Measurements from ENCODE around the gene KSR1. TPM values are rescaled to one million over a fixed set of nuclear protein-coding genes. Genes with fewer than 3 reads are reported as not detected.
A peak's percentile ranks its signal among the peaks of the same experiment; 100 is the strongest.

KSR1 gene
- total and polyA plus RNA-seq, 9 of the 15 experiments (the other 6 are each of a cell fraction or from before 2014, with no cell fraction given) = 1.4 to 51.7 (median 18.4) TPM

- peak overlapping the region; percentile 41 for H3K4me2 ChIP-seq (ENCODE audit: insufficient read depth, low read length)
- DNase-seq (ENCODE audit: extremely low read depth in 1 of 4, low spot score in 3 of 4) (peak in 1 of 4 experiments; percentile 41), ATAC-seq (no peak), FAIRE-seq (peak; percentile 37)
- H3K27ac ChIP-seq (ENCODE audit: extremely low read depth, low read depth, low read length) = peak overlapping the region; percentile 92
- in situ Hi-C loops (cut with MboI) = no loop called here
- H3K4me3 ChIP-seq = no peak overlapping the region
- H2AFZ ChIP-seq (ENCODE audit: low read depth, low read length) = no peak overlapping the region; the same call in 1 of the 2 replicates
- POLR2A ChIA-PET = interaction anchor here (0.7 to 1.5 kb wide), 7 partner anchors 8 to 112 kb away, joined by 3 to 9 read pairs (median 4); no protein-coding TSS in a partner anchor
- no peaks in the 10 kb centered on the region for H3K9me3 ChIP-seq (replicated peaks; ENCODE audit: control insufficient read depth, insufficient read depth, low read depth, low read length)
- CTCF ChIA-PET (ENCODE audit: low intra/inter-chr PET ratio) = no interaction called here
- no peaks in the 10 kb centered on the region for H4K20me1 ChIP-seq (replicated peaks; ENCODE audit: control insufficient read depth, insufficient read depth, low read length)
- intact Hi-C loops (cut with micrococcal nuclease) = loop anchor here (10.0 kb wide), 3 partner anchors 83 to 493 kb away; no protein-coding TSS in a partner anchor
- peaks cover 36% of the 10 kb centered on the region; the same call in 2 of the 3 replicates for H3K36me3 ChIP-seq (ENCODE audit: control insufficient read depth, insufficient read depth, low read length)
- H3K9ac ChIP-seq (ENCODE audit: insufficient read depth in 1 of 2, low read depth in 2 of 2, low read length in 2 of 2) = peak overlapping the region; percentile 80 to 89
- peaks cover 65% of the 10 kb centered on the region for H3K79me2 ChIP-seq (ENCODE audit: control insufficient read depth, insufficient read depth, low read length)
- no TSS peak for BruUV-seq (replicated peaks)
- H3K4me1 ChIP-seq (replicated peaks in 1 of 2; ENCODE audit: control insufficient read depth in 2 of 2, insufficient read depth in 2 of 2, low read length in 2 of 2) = peaks cover 46 to 74% of the 10 kb centered on the region in 2 experiments
- no peaks in the 10 kb centered on the region for H3K9me1 ChIP-seq (ENCODE audit: control insufficient read depth, insufficient read depth, low read length)
- 16% methylated on average over 10 of the region's 10 CpGs for WGBS (ENCODE audit: insufficient coverage, low coverage, missing lambda C conversion rate)
- H3K27me3 ChIP-seq (ENCODE audit: control insufficient read depth in 2 of 2, insufficient read depth in 2 of 2, low read length in 2 of 2) = no peaks in the 10 kb centered on the region
- TF ChIP-seq ZC3H11A (IDR thresholded peaks at IDR 0.05; ENCODE audit: low read depth, low read length) (no peak), HMBOX1 (IDR thresholded peaks at IDR 0.05) (no peak), MEF2A (IDR thresholded peaks at IDR 0.05; ENCODE audit: control insufficient read depth, low read depth, low read length) (no peak), CAMTA2 (CRISPR knock-in tag; conservative IDR thresholded peaks at IDR 0.05) (0 out of 2 replicates have a peak, but pooled peaks have one; percentile 27), THRA (IDR thresholded peaks at IDR 0.05) (no peak), KAT7 (CRISPR knock-in tag; IDR thresholded peaks at IDR 0.05; ENCODE audit: borderline replicate concordance) (no peak), CUX1 (CRISPR knock-in tag; IDR thresholded peaks at IDR 0.05) (0 out of 2 replicates have a peak, but pooled peaks have one; percentile 9), XRCC4 (IDR thresholded peaks at IDR 0.05; ENCODE audit: extremely low read depth, insufficient read depth, insufficient read length) (no peak)
These were observed 121.9 kb downstream of the KSR1 start for GRCh38 chr17:27577884-27578717.
